Glomerular visceral epithelial cell (primary cell): ENCODE results near the gene UBAC1.
"Not testable (repeated sequence)": the region's sequence is repeated elsewhere in the genome, so short reads cannot be mapped to it uniquely, and the experiment has no call there.

ENCODE experiments used
- DNase-seq: peaks from one replicate; pipeline ENCODE4 v3.0.0-alpha.2; 2016; ENCODE audit errors: extremely low spot score

UBAC1 gene

GRCh38 chr9:135960411-135961276, 529 bp downstream of the UBAC1 start:
- peak; percentile 31 for DNase-seq

DNA sequence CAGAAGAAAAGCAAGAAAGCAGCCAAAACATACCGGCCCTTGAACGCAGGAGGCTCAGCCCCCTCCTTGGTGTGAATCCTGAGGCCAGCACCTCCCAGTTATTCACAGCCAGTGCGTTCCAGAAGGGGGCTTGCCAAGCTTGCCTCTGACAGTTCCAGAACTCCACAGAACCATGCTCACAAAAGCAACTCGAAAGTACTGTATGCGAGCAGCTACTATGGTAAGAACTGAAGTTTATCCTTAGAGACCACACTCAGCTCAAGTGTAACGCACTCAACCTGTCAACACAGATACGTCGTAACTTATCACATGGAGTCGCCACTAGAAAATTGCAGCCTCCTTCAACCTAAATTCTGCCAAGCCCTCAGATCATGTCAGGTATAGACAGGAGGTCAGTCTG, 1.4 kb downstream of the UBAC1 start:
- no peak for DNase-seq

- no peak for DNase-seq
Observed at GRCh38 chr9:135958485-135958884, 2.7 kb downstream of the UBAC1 start.

GRCh38 chr9:135957431-135957830, 3.7 kb downstream of the UBAC1 start:
- DNase-seq: no peak

- no peak for DNase-seq
Observed at GRCh38 chr9:135956802-135957174, 4.4 kb downstream of the UBAC1 start.

- no peak for DNase-seq
Observed at GRCh38 chr9:135955934-135956801, 5.0 kb downstream of the UBAC1 start.

GRCh38 chr9:135952664-135953206, 8.4 kb downstream of the UBAC1 start:
- DNase-seq: no peak

GRCh38 chr9:135951889-135952663, 9.1 kb downstream of the UBAC1 start:
- DNase-seq: peak; percentile 81

DNA sequence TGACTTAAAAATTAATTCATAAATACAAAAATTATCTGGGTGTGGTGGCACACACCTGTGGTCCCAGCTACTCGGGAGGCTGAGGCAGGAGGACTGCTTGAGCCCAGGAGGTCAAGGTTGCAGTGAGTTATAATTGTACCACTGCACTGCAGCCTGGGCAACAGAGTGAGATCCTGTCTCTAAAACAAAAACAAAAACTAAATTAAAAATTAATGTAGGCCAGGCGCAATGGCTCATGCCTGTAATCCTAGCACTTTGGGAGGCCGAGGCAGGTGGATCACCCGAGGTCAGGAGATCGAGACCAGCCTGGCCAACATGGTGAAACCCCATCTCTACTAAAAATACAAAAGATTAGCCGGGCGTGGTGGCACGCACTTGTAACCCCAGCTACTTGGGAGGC, 9.9 kb downstream of the UBAC1 start:
- not testable (repeated sequence) for DNase-seq

DNA sequence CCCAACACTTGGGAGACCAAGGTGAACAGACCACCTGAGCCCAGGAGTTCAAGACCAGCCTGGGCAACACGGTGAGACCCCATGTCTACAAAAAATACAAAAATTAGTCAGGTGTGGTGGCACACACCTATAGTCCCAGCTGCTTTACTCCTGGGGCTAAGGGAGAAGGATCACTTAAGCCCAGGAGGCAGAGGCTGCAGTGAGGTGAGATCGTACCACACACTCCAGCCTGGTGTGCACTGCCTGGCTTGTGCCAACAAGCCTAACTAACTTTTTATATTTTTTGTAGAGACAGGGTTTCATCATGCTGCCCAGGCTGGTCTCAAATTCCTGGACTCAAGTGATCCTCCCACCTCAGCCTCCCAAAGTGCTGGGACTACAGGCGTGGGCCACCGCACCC, 10.3 kb downstream of the UBAC1 start:
- DNase-seq: not testable (repeated sequence)

DNA sequence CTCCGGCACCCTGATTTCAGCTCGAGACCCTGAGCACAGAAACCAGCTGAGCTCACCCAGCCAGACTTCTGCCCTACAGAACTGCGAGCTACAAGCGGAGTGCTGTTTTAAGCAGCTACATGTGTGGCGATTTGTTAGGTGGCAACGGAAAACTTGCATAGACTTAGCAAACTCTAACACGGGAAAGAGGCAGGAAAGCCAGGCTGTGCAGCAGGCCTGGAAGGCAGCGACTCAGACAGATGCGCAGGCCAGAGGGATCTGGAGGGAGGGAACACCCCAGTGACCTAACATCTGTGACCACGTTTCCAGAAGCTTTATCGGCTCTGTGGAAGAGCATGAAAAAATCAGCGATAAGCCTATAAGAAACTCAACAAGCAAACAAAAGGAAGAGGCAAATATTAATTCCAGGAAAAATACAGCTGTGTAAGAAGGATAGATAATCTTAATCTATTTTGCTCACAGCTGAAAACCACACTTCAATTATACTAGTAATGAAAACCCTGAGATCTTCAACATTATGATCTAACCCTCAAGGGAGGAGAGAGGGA, 11.0 kb downstream of the UBAC1 start:
- DNase-seq: no peak

- no peak for DNase-seq
Observed at GRCh38 chr9:135949501-135950134, 11.6 kb downstream of the UBAC1 start.

DNA sequence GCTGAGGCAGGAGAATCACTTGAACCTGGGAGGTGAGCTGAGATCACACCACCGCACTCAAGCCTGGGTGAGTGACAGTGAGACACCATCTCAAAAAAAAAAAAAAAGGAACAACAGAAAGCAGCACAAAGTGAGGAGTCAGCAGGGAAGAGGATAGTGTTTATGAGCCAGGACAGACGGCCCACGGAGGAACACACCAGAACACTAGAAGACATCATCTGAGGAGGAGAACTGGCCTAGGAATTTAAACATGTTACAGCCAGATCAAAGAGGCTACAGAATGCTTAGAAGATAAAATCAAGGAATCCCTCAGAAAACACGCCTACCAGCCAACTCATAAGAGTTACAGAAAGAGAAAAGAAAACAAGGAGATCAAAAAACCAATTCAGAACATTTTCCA, 12.2 kb downstream of the UBAC1 start:
- DNase-seq: no peak

DNA sequence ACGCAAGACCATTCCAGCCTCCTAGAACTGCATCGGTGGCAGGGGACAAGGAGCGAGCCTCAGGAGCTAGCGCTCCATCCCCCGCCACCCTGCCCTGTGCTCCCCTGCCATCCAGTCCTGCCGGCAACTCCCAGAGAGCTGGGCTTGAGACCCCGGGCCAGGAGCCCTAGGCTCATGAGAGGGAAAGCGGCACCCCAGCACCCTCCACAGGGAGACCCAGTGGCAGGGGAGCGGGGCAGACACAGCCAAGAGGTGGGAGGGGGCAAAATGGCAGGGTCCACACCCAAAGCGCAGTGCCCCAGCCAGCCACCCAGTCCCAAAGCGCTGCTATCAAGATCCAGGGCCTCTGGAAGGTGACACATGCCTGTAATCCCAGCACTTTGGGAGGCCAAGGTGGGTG, 12.7 kb downstream of the UBAC1 start:
- no peak for DNase-seq

DNA sequence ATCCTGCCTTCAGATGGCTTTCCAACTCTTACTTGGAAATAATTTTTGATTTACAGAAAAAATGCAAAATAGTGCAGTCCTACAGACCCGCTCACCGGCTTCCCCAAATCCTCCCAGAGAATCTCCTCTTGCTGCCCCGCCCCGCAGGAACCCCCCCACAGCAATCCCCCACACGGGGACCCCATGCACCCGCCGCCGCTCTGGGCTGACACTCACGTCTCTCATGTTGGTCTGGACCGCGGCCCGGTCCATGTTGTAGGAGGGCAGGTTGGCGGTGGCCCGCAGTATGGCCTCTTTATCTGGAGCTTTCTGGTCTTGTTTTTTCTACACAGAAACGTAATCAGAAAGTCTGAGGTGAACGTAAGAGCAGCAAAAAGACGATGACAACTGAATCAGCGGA, 13.6 kb downstream of the UBAC1 start:
- DNase-seq: no peak

DNA sequence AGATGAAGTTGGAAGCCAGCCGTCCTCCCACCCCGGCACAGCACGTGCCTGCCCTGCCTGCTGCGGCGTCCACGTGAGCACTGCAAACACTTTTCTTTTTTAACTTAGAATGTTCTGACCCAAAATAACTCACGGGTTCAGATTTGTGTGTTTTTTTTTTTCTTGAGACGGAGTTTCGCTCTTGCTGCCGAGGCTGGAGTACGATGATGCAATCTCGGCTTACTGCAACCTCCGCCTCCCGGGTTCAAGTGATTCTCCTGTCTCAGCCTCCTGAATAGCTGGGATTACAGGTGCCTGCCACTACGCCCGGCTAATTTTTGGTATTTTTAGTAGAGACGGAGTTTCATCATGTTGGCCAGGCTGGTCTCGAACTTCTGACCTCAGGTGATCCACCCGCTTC, 14.1 kb downstream of the UBAC1 start:
- DNase-seq: not testable (repeated sequence)

DNA sequence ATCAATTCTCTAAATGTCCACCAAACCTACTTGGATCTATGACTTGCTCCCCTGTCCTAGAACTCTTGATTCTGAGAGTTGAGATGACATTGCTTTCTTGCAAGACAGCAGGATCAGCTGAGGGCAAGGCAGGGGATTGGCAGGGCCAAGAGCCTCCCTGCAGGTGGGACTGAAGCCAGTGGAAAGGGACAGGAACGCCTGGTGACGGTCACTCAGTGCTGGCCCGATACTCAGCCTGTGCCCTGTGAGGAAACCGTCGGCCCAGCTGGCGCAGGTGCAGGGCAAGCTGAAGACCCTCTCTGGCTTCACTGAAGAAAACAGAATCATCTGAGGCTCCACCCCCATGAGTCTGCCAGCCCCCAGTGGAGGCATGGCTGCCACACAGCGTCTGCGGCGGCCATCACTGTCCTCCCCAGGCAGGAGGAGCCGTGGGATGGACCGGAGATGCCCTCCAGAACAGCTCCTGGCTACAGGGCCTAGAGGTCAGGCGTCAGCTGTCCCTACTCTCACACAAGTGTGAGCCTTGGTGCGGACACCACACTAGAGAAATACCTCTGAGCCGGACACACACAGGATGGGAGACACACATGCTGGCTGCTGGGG, 14.7 kb downstream of the UBAC1 start:
- no peak for DNase-seq

GRCh38 chr9:135945969-135946368, 15.2 kb downstream of the UBAC1 start:
- DNase-seq: no peak

GRCh38 chr9:135944444-135945252, 16.5 kb downstream of the UBAC1 start:
- no peak for DNase-seq

- DNase-seq: not testable (repeated sequence)
Observed at GRCh38 chr9:135943604-135944003, 17.6 kb downstream of the UBAC1 start.
